HEK293T (cell line): Measurements from ENCODE around the gene FUT8.

Experiments used
- CTBP1 ChIP-seq: fragments of 450-650 bp; IDR thresholded peaks from 2 replicates; pipeline ENCODE4 v1.6.1; 2016; ENCODE audit warnings: borderline replicate concordance
- LEF1 ChIP-seq: fragments of 450-650 bp; IDR thresholded peaks from 2 replicates; pipeline ENCODE4 v1.6.1; 2017; ENCODE audit warnings: mild to moderate bottlenecking, borderline replicate concordance
- SUZ12 ChIP-seq: fragments of 450-650 bp; IDR thresholded peaks from 2 replicates; pipeline ENCODE4 v1.6.1; 2016; ENCODE audit warnings: mild to moderate bottlenecking
- TF ChIP-seq, protein P1 (sequence below): fragments of 450-650 bp; IDR thresholded peaks from 2 replicates; pipeline ENCODE4 v1.6.1; 2016

DNA sequence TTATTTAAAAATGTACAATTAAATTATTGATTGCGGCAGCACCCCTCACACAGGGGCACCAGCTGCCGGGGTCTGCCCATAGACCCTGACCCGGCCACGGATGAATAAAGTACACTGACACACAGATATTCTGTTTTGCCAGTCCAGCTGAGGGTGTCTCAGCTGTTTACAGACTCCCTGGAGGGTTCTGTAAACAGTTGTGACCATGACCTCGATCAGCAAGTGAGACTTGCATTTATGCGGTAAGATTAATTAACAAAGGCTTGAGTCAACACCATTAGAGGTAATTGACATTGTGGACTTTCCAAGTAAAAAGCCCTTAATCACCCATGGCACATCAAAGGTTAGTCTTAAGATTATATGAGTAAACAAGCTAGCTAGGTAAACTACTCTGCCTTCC is 94.3 kb downstream of the FUT8 start:
- TF ChIP-seq, protein P1, sequence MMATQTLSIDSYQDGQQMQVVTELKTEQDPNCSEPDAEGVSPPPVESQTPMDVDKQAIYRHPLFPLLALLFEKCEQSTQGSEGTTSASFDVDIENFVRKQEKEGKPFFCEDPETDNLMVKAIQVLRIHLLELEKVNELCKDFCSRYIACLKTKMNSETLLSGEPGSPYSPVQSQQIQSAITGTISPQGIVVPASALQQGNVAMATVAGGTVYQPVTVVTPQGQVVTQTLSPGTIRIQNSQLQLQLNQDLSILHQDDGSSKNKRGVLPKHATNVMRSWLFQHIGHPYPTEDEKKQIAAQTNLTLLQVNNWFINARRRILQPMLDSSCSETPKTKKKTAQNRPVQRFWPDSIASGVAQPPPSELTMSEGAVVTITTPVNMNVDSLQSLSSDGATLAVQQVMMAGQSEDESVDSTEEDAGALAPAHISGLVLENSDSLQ: no peak
- TF ChIP-seq CTBP1 (no peak), SUZ12 (no peak), LEF1 (no peak)
